OCI-LY1 (cell line): ENCODE data around the gene LIPC.

Experiments used
- H2AFZ ChIP-seq: fragments of 200-600 bp; sonication (generic), shearing (Covaris generic); 2 replicates; pipeline ENCODE4 v1.6.0; 2014; ENCODE audit warnings: antibody characterized with exemption, mild to moderate bottlenecking, low read length
- H3F3A ChIP-seq: fragments of 200-600 bp; sonication (generic), shearing (Covaris generic); 2 replicates; pipeline ENCODE4 v1.6.0; 2014; ENCODE audit warnings: mild to moderate bottlenecking, antibody characterized with exemption, low read length, moderate library complexity; ENCODE audit not compliant: insufficient read depth
- H3K27ac ChIP-seq: fragments of 200-600 bp; sonication (generic); 2 replicates; pipeline ENCODE4 v1.5.1; 2014; ENCODE audit warnings: low read length, mixed run types, mild to moderate bottlenecking, low read depth; ENCODE audit not compliant: poor library complexity, severe bottlenecking
- H3K27me3 ChIP-seq: fragments of 200-600 bp; sonication (generic); 2 replicates; pipeline ENCODE4 v1.6.0; 2014; ENCODE audit warnings: antibody characterized with exemption, mild to moderate bottlenecking, low read length, moderate library complexity; ENCODE audit not compliant: insufficient read depth
- H3K36me3 ChIP-seq: fragments of 200-600 bp; sonication (generic); 2 replicates; pipeline ENCODE4 v1.6.1; 2014; ENCODE audit warnings: mild to moderate bottlenecking, antibody characterized with exemption, low read length, moderate library complexity, mixed read lengths; ENCODE audit not compliant: insufficient read depth
- H3K4me1 ChIP-seq: fragments of 200-600 bp; sonication (generic); 2 replicates; pipeline ENCODE4 v1.5.1; 2014; ENCODE audit warnings: mild to moderate bottlenecking, low read length, moderate library complexity; ENCODE audit not compliant: insufficient read depth, severe bottlenecking
- H3K4me2 ChIP-seq: fragments of 200-600 bp; sonication (generic), shearing (Covaris generic); 2 replicates; pipeline ENCODE4 v1.6.1; 2014; ENCODE audit warnings: low read length
- H3K4me3 ChIP-seq: fragments of 200-600 bp; sonication (generic); 2 replicates; pipeline ENCODE4 v1.5.1; 2014; ENCODE audit warnings: low read length, low read depth, mild to moderate bottlenecking, mixed read lengths; ENCODE audit not compliant: poor library complexity, severe bottlenecking
- H3K79me2 ChIP-seq: fragments of 200-600 bp; shearing (Covaris generic); 2 replicates; pipeline ENCODE4 v1.6.1; 2016; ENCODE audit warnings: mixed run types, low read length, mixed read lengths; ENCODE audit not compliant: insufficient read depth
- H3K9ac ChIP-seq: fragments of 200-600 bp; sonication (generic), shearing (Covaris generic); 2 replicates; pipeline ENCODE4 v1.6.1; 2014; ENCODE audit warnings: mild to moderate bottlenecking, low read length, mixed read lengths
- H3K9me2 ChIP-seq: fragments of 200-600 bp; sonication (generic), shearing (Covaris generic); 2 replicates; pipeline ENCODE4 v1.6.1; 2014; ENCODE audit warnings: low read depth, mild to moderate bottlenecking, low read length, mixed read lengths
- H3K9me3 ChIP-seq: fragments of 200-600 bp; shearing (Covaris generic); 2 replicates; pipeline ENCODE4 v1.6.1; 2014; ENCODE audit warnings: low read length, mixed read lengths
- H4K20me1 ChIP-seq: fragments of 200-600 bp; sonication (generic), shearing (Covaris generic); 2 replicates; pipeline ENCODE4 v1.6.0; 2016; ENCODE audit warnings: mild to moderate bottlenecking, low read length; ENCODE audit not compliant: insufficient read depth
- EZH2 ChIP-seq: fragments of 200-600 bp; sonication (generic), shearing (Covaris generic); IDR thresholded peaks from 2 replicates; pipeline ENCODE4 v1.8.0; 2017; ENCODE audit warnings: borderline replicate concordance, mixed run types, mild to moderate bottlenecking, antibody characterized with exemption, low read length, moderate library complexity, mixed read lengths
- TF ChIP-seq, protein P1 (sequence below): fragments of 200-600 bp; sonication (generic), shearing (Covaris generic); IDR thresholded peaks from 2 replicates; pipeline ENCODE4 v1.5.1; 2017; ENCODE audit warnings: mild to moderate bottlenecking, antibody characterized with exemption, low read length, moderate library complexity, mixed read lengths

Gene LIPC

GRCh38 chr15:58523634-58524033 lies 91.8 kb downstream of the LIPC start:
- Histone ChIP-seq H3K9ac (no peak overlapping the region), H3K4me2 (no peak overlapping the region), H3K36me3 (no peaks in the 10 kb centered on the region), H3K9me3 (no peaks in the 10 kb centered on the region), H3K4me1 (peaks cover 41% of the 10 kb centered on the region), H4K20me1 (no peaks in the 10 kb centered on the region), H3K4me3 (no peak overlapping the region), H3F3A (no peaks in the 10 kb centered on the region), H2AFZ (no peak overlapping the region), H3K27me3 (no peaks in the 10 kb centered on the region), H3K79me2 (no peaks in the 10 kb centered on the region), H3K27ac (no peak overlapping the region), H3K9me2 (no peaks in the 10 kb centered on the region)
- TF ChIP-seq, protein P1, sequence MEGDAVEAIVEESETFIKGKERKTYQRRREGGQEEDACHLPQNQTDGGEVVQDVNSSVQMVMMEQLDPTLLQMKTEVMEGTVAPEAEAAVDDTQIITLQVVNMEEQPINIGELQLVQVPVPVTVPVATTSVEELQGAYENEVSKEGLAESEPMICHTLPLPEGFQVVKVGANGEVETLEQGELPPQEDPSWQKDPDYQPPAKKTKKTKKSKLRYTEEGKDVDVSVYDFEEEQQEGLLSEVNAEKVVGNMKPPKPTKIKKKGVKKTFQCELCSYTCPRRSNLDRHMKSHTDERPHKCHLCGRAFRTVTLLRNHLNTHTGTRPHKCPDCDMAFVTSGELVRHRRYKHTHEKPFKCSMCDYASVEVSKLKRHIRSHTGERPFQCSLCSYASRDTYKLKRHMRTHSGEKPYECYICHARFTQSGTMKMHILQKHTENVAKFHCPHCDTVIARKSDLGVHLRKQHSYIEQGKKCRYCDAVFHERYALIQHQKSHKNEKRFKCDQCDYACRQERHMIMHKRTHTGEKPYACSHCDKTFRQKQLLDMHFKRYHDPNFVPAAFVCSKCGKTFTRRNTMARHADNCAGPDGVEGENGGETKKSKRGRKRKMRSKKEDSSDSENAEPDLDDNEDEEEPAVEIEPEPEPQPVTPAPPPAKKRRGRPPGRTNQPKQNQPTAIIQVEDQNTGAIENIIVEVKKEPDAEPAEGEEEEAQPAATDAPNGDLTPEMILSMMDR = no peak
- TF ChIP-seq EZH2 = no peak

GRCh38 chr15:58524247-58524646 lies 92.5 kb downstream of the LIPC start:
- Histone ChIP-seq H3F3A (no peaks in the 10 kb centered on the region), H3K4me2 (no peak overlapping the region), H3K27me3 (no peaks in the 10 kb centered on the region), H3K4me1 (peaks cover 35% of the 10 kb centered on the region), H3K79me2 (no peaks in the 10 kb centered on the region), H3K9me3 (no peaks in the 10 kb centered on the region), H4K20me1 (no peaks in the 10 kb centered on the region), H3K27ac (no peak overlapping the region), H2AFZ (no peak overlapping the region), H3K9ac (no peak overlapping the region), H3K9me2 (no peaks in the 10 kb centered on the region), H3K4me3 (no peak overlapping the region), H3K36me3 (no peaks in the 10 kb centered on the region)
- no peak for TF ChIP-seq EZH2
- TF ChIP-seq, protein P1 = no peak

- H4K20me1 ChIP-seq = no peaks in the 10 kb centered on the region
- H3K27ac ChIP-seq = no peak overlapping the region
- H3K9ac ChIP-seq = no peak overlapping the region
- no peak overlapping the region for H3K4me3 ChIP-seq
- H3K27me3 ChIP-seq = no peaks in the 10 kb centered on the region
- H3K9me3 ChIP-seq = no peaks in the 10 kb centered on the region
- peaks cover 17% of the 10 kb centered on the region for H3K4me1 ChIP-seq
- H3K79me2 ChIP-seq = no peaks in the 10 kb centered on the region
- no peak overlapping the region for H3K4me2 ChIP-seq
- no peaks in the 10 kb centered on the region for H3F3A ChIP-seq
- TF ChIP-seq, protein P1 = no peak
- no peak for TF ChIP-seq EZH2
- H3K36me3 ChIP-seq = no peaks in the 10 kb centered on the region; the same call in 1 of the 2 replicates
- H3K9me2 ChIP-seq = no peaks in the 10 kb centered on the region
- H2AFZ ChIP-seq = no peak overlapping the region
These were observed 94.2 kb downstream of the LIPC start for GRCh38 chr15:58525991-58526421.
